ENCODE data around the gene TNFRSF1B. TPM values are rescaled to one million over a fixed set of nuclear protein-coding genes. Genes with fewer than 3 reads are reported as not detected.

Gene TNFRSF1B
- total and polyA plus RNA-seq, 9 of the 15 experiments (the other 6 are each of a cell fraction or from before 2014, with no cell fraction given) = 8.8 to 91.3 (median 36.0) TPM

DNA sequence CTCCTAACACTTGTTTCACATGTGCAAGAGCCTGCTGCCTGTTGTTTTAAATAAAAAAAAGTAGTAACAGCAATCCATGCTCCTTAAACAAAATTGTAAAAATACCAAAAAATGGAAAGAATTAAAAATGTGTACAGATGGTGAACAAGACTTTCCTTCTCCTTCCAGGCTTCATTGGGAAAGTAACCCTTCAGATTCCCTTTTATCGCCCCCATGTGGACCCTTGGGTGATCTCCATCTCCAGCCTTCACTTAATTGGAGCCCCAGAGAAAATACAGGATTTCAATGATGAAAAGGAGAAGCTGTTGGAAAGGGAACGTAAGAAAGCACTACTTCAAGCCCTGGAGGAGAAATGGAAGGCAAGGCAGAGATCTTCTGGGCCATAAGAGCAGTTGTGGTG is 77.3 kb downstream of the TNFRSF1B start:
- Histone ChIP-seq H3K79me2 (ENCODE audit: control insufficient read depth, insufficient read depth, low read length) (no peaks in the 10 kb centered on the region), H3K9me3 (replicated peaks; ENCODE audit: control insufficient read depth, insufficient read depth, low read depth, low read length) (no peaks in the 10 kb centered on the region), H3K9me1 (ENCODE audit: control insufficient read depth, insufficient read depth, low read length) (no peaks in the 10 kb centered on the region), H3K4me1 (replicated peaks in 1 of 2; ENCODE audit: control insufficient read depth in 2 of 2, insufficient read depth in 2 of 2, low read length in 2 of 2) (no peaks in the 10 kb centered on the region), H3K27me3 (ENCODE audit: control insufficient read depth in 2 of 2, insufficient read depth in 2 of 2, low read length in 2 of 2) (no peaks in the 10 kb centered on the region), H2AFZ (ENCODE audit: low read depth, low read length) (no peak overlapping the region), H3K4me3 (no peak overlapping the region), H4K20me1 (replicated peaks; ENCODE audit: control insufficient read depth, insufficient read depth, low read length) (no peaks in the 10 kb centered on the region), H3K27ac (ENCODE audit: extremely low read depth, low read depth, low read length) (no peak overlapping the region), H3K4me2 (ENCODE audit: insufficient read depth, low read length) (no peak overlapping the region), H3K36me3 (ENCODE audit: control insufficient read depth, insufficient read depth, low read length) (peaks cover 62% of the 10 kb centered on the region), H3K9ac (ENCODE audit: insufficient read depth in 1 of 2, low read depth in 2 of 2, low read length in 2 of 2) (no peak overlapping the region)
- CTCF ChIA-PET (ENCODE audit: low intra/inter-chr PET ratio) = interaction anchor here (0.6 to 1.8 kb wide), 3 partner anchors 119 to 394 kb away, joined by 3 to 5 read pairs (median 4); no protein-coding TSS in a partner anchor
- peak; percentile 75 for ATAC-seq
- peak; percentile 47 to 63 (median 52) for DNase-seq (ENCODE audit: extremely low read depth in 1 of 4, low spot score in 3 of 4)
- POLR2A ChIA-PET = interaction anchor here (0.6 to 1.7 kb wide), 4 partner anchors 8 to 1211 kb away, joined by 3 to 5 read pairs (median 4); no protein-coding TSS in a partner anchor
- FAIRE-seq = peak; percentile 77
- 43% methylated on average over 2 of the region's 2 CpGs for WGBS (ENCODE audit: insufficient coverage, low coverage, missing lambda C conversion rate)
- no TSS peak for BruUV-seq (replicated peaks)
- TF ChIP-seq CTCF (IDR thresholded peaks at IDR 0.05 in 2 of 3, conservative IDR thresholded peaks at IDR 0.05 in 1 of 3; ENCODE audit: insufficient read depth in 2 of 3, low read depth in 1 of 3, low read length in 3 of 3) (peak; percentile 56 to 68 (median 60)), RAD21 (CRISPR knock-in tag; conservative IDR thresholded peaks at IDR 0.05 in 1 of 2, IDR thresholded peaks at IDR 0.05 in 1 of 2) (peak in 1 of 2 experiments; percentile 51; a peak in 2 of 4 replicates), TAF15 (IDR thresholded peaks at IDR 0.05; ENCODE audit: low read depth, low read length) (no peak), SMC3 (conservative IDR thresholded peaks at IDR 0.05; ENCODE audit: insufficient read depth, low read depth, low read length) (peak; percentile 40; the same call in 1 of the 2 replicates), ID3 (CRISPR knock-in tag; IDR thresholded peaks at IDR 0.05) (no peak), ID3 (tag; IDR thresholded peaks at IDR 0.05) (no peak)
- TF ChIP-seq, protein P1, sequence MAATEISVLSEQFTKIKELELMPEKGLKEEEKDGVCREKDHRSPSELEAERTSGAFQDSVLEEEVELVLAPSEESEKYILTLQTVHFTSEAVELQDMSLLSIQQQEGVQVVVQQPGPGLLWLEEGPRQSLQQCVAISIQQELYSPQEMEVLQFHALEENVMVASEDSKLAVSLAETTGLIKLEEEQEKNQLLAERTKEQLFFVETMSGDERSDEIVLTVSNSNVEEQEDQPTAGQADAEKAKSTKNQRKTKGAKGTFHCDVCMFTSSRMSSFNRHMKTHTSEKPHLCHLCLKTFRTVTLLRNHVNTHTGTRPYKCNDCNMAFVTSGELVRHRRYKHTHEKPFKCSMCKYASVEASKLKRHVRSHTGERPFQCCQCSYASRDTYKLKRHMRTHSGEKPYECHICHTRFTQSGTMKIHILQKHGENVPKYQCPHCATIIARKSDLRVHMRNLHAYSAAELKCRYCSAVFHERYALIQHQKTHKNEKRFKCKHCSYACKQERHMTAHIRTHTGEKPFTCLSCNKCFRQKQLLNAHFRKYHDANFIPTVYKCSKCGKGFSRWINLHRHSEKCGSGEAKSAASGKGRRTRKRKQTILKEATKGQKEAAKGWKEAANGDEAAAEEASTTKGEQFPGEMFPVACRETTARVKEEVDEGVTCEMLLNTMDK (IDR thresholded peaks at IDR 0.05; ENCODE audit: borderline replicate concordance, insufficient read depth, low read depth, low read length, poor library complexity, severe bottlenecking) = peak; percentile 24
- intact Hi-C loops (cut with micrococcal nuclease) = no loop called here
- in situ Hi-C loops (cut with MboI) = no loop called here
